Astrocyte of the cerebellum (primary cell): ENCODE measurements around the gene KIFC3.

Experiments
- DNase-seq: peaks from one replicate; pipeline ENCODE4 v3.0.0-alpha.2; 2011; ENCODE audit warnings: low read depth
- H3K4me3 ChIP-seq: 2 replicates; pipeline ENCODE4 v1.5.1; 2011; ENCODE audit warnings: mild to moderate bottlenecking, low read depth, low read length, moderate library complexity
- CTCF ChIP-seq: IDR thresholded peaks from 2 replicates; pipeline ENCODE4 v1.5.1; 2012; ENCODE audit warnings: low read length, low read depth, moderate library complexity, mild to moderate bottlenecking; ENCODE audit errors: missing control alignments
- in situ Hi-C: cut with HindIII; loops from 2 replicates; pipeline ENCODE4 v1.10.0; 2017; ENCODE audit warnings: low sequenced_read_pairs

KIFC3 gene

DNA sequence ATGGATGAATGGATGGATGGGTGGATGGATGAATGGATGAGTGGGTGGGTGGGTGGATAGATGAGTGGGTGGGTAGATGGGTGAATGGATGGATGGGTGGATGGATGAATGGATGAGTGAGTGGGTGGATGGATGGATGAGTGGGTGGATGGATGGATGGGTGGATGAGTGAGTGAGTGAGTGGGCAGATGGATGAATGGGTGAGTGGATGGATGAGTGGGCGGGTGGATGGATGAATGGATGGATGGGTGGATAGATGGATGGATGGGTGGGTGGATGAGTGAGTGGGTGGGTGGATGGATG lies 73.2 kb downstream of the KIFC3 start:
- no peak for DNase-seq
- TF ChIP-seq CTCF, result no peak
- no peak overlapping the region for H3K4me3 ChIP-seq
- in situ Hi-C loops, result no loop called here

DNA sequence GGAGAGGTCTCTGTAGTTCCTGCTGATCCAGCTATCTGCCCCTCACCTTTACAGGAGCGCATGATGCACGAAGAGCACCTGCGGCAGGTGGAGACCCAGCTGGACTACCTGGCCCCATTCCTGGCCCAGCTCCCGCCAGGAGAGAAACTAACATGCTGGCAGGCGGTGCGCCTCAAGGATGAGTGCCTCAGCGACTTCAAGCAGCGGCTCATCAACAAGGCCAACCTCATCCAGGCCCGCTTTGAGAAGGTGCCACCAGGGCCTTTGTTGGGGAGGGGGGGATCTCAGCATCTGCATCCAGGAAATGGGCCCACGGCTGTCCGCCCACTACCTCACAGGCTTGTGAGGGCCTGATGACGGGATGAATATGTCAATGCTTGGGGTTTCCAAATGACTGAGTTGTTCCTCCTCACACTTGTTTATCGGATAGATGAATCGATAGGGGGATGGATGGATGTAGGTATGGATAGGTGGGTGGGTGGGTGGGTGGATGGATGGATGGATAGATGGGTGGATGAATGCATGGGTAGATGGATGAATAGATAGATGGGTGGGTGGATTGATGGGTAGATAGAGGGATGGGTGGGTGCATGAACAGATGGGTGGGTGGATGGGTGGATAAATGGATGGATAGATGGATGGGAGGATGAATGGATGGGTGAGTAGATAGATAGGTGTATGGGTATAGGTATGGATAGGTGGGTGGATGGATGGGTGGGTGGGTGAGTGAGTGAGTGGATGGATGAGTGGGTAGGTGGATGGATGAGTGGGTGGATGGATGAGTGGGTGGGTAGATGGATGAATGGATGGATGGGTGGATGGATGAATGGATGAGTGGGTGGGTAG lies 73.7 kb downstream of the KIFC3 start:
- in situ Hi-C loops, result no loop called here
- no peak for TF ChIP-seq CTCF
- no peak for DNase-seq
- no peak overlapping the region for H3K4me3 ChIP-seq

GRCh38 chr16:57727610-57728009 lies 74.7 kb downstream of the KIFC3 start:
- DNase-seq, result no peak
- no peak overlapping the region for H3K4me3 ChIP-seq
- no peak for TF ChIP-seq CTCF
- in situ Hi-C loops, result no loop called here

GRCh38 chr16:57726433-57726947 lies 75.8 kb downstream of the KIFC3 start:
- no peak for TF ChIP-seq CTCF
- in situ Hi-C loops, result no loop called here
- DNase-seq, result no peak
- no peak overlapping the region for H3K4me3 ChIP-seq

GRCh38 chr16:57725976-57726375 lies 76.3 kb downstream of the KIFC3 start:
- in situ Hi-C loops, result no loop called here
- no peak for DNase-seq
- no peak for TF ChIP-seq CTCF
- no peak overlapping the region for H3K4me3 ChIP-seq

DNA sequence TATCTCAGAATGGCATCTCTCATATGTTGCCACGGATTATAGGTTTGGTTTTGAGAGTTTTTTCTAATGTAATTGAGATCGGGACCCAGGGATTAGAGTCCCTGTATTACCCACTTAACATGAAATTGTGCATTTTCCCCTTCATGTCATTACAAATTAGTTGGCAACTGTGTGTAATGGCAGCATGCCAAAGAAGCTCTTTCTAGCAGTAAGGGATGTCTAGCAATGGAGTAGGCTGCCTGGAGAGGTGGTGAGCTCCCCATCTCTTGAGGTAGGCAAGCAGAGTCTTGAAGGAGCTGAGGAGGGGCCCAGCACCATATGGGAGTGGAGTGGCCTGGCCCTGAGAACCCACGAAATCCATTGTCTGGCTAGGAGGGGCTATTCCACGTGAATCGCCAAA lies 76.7 kb downstream of the KIFC3 start:
- DNase-seq, result no peak
- TF ChIP-seq CTCF, result no peak
- in situ Hi-C loops, result no loop called here

GRCh38 chr16:57725151-57725550 lies 77.1 kb downstream of the KIFC3 start:
- DNase-seq, result no peak
- H3K4me3 ChIP-seq, result no peak overlapping the region
- TF ChIP-seq CTCF, result no peak
- in situ Hi-C loops, result no loop called here

More for the DNA sequence above, 76.7 kb downstream of the KIFC3 start:
- no peak overlapping the region for H3K4me3 ChIP-seq
